Esophagus muscularis mucosa (tissue), 4 donors: ENCODE data around the gene NDUFA12.

Experiments used
- CTCF ChIP-seq, 3 experiments: fragments of 200-600 bp in 2 of 3; fragments of 450-650 bp in 1 of 3; sonication (generic) in 2 of 3; IDR thresholded peaks; one replicate each; pipeline ENCODE4 v1.5.1; 2017 to 2019; ENCODE audit warnings: antibody characterized with exemption in 3 of 3, mild to moderate bottlenecking in 2 of 3, moderate library complexity in 1 of 3
- EP300 ChIP-seq: sonication (generic); formaldehyde crosslinking; IDR thresholded peaks from one replicate; pipeline ENCODE4 v1.6.1; 2017; ENCODE audit warnings: antibody characterized with exemption
- POLR2A ChIP-seq: fragments of 450-650 bp; IDR thresholded peaks from one replicate; pipeline ENCODE4 v1.6.1; 2017; ENCODE audit warnings: antibody characterized with exemption, moderate library complexity, mild to moderate bottlenecking, low read depth

- TF ChIP-seq CTCF (IDR thresholded peaks at IDR 0.05) (no peak), POLR2A (no peak), EP300 (no peak)
Measured at GRCh38 chr12:94994312-94994711, 9.2 kb downstream of the NDUFA12 start.
